Neural cell (in vitro differentiated cells): ENCODE measurements around the gene UMAD1.

ENCODE experiments used
- EP300 ChIP-seq: fragments of 450-650 bp; conservative IDR thresholded peaks from 2 replicates; pipeline ENCODE4 v1.6.1; 2014; ENCODE audit warnings: antibody characterized with exemption, mild to moderate bottlenecking, moderate library complexity; ENCODE audit not compliant: poor library complexity, severe bottlenecking
- POLR2AphosphoS5 ChIP-seq: IDR thresholded peaks from 2 replicates; pipeline ENCODE4 v1.6.1; 2012
- TAF1 ChIP-seq: IDR thresholded peaks from 2 replicates; pipeline ENCODE4 v1.6.1; 2012; ENCODE audit warnings: low read depth
- TF ChIP-seq, protein P1 (sequence below): fragments of 450-650 bp; IDR thresholded peaks from 2 replicates; pipeline ENCODE4 v1.5.1; 2014; ENCODE audit warnings: antibody characterized with exemption, mild to moderate bottlenecking, moderate library complexity; ENCODE audit not compliant: poor library complexity, severe bottlenecking
- TF ChIP-seq, protein P2 (sequence below): IDR thresholded peaks from 2 replicates; pipeline ENCODE4 v1.6.1; 2012; ENCODE audit warnings: borderline replicate concordance

DNA sequence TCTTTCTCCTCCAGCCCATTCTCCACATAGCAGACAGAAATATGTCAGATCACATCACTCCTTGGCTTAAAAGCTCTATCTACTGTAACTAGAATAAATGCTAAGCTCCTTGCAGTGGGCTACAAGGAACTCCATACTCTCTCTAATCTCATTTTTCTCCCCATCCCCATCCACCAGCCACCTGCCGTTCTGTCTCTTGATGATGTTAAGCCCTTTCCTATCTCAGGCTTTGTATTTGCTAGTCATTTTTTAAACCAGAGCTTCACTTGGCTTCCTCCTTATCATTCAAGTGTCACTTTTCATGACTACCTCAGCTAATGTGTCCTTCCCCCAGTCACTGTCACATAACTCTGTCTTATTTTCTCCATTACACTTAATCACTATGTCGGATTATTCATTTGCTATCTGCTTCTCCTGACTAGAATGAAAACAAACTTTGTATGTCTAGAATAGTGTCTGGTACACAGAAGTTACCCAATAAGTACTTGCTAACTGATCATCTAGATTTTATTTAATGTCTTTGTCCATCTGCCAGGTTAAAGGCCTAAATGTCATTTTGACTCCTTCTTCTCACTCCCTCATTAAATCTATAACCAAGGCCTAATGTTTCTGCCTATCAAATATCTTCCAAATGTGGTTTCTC, 165.1 kb downstream of the UMAD1 start:
- peak; percentile 50 for TF ChIP-seq EP300
- TF ChIP-seq TAF1, result no peak
- TF ChIP-seq, protein P1, sequence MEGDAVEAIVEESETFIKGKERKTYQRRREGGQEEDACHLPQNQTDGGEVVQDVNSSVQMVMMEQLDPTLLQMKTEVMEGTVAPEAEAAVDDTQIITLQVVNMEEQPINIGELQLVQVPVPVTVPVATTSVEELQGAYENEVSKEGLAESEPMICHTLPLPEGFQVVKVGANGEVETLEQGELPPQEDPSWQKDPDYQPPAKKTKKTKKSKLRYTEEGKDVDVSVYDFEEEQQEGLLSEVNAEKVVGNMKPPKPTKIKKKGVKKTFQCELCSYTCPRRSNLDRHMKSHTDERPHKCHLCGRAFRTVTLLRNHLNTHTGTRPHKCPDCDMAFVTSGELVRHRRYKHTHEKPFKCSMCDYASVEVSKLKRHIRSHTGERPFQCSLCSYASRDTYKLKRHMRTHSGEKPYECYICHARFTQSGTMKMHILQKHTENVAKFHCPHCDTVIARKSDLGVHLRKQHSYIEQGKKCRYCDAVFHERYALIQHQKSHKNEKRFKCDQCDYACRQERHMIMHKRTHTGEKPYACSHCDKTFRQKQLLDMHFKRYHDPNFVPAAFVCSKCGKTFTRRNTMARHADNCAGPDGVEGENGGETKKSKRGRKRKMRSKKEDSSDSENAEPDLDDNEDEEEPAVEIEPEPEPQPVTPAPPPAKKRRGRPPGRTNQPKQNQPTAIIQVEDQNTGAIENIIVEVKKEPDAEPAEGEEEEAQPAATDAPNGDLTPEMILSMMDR, result no peak
- TF ChIP-seq POLR2AphosphoS5, result peak; percentile 11
- TF ChIP-seq, protein P2, sequence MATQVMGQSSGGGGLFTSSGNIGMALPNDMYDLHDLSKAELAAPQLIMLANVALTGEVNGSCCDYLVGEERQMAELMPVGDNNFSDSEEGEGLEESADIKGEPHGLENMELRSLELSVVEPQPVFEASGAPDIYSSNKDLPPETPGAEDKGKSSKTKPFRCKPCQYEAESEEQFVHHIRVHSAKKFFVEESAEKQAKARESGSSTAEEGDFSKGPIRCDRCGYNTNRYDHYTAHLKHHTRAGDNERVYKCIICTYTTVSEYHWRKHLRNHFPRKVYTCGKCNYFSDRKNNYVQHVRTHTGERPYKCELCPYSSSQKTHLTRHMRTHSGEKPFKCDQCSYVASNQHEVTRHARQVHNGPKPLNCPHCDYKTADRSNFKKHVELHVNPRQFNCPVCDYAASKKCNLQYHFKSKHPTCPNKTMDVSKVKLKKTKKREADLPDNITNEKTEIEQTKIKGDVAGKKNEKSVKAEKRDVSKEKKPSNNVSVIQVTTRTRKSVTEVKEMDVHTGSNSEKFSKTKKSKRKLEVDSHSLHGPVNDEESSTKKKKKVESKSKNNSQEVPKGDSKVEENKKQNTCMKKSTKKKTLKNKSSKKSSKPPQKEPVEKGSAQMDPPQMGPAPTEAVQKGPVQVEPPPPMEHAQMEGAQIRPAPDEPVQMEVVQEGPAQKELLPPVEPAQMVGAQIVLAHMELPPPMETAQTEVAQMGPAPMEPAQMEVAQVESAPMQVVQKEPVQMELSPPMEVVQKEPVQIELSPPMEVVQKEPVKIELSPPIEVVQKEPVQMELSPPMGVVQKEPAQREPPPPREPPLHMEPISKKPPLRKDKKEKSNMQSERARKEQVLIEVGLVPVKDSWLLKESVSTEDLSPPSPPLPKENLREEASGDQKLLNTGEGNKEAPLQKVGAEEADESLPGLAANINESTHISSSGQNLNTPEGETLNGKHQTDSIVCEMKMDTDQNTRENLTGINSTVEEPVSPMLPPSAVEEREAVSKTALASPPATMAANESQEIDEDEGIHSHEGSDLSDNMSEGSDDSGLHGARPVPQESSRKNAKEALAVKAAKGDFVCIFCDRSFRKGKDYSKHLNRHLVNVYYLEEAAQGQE, result no peak
